NCI-H345 (cell line): ENCODE measurements around the gene FBXL20.

ENCODE experiments used
- DNase-seq: peaks from one replicate; lab custom pipeline; 2025; lab: John Stamatoyannopoulos, UW

FBXL20 gene

DNA sequence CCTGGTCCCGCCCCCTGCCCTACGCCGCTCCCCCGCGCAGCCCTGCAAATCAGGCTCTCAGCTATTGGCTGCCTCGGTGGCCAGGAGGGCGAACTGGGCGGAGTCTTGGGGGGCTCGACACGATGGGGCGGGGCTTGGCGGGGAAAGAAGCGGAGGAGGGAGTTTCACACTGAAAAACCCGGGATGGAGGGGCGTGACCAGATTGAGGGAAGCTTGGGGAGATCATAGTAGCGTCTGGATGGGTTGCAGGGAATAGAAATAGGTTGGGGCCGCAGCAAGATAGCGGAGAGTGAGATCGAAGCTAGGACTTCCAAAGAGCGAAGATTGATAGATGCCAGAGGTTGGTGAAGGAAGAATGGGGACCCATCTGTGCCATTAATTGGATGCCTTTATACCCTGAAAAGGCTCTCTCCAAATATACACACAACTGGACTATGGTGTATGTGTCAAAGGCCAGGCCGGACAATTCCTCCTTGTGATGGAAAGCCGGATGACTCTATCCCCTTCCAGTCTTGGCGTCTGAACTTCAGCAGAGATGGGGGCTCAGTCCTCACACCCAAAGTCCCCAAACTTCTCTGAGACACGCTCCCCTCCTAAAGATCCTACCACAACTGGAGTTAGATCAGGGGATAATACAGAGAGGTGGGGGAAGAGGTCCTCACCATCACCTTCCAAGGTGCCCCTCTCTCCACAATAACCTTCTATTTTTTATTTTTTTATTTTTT is 175.3 kb downstream of the FBXL20 start:
- DNase-seq: peak; percentile 81

DNA sequence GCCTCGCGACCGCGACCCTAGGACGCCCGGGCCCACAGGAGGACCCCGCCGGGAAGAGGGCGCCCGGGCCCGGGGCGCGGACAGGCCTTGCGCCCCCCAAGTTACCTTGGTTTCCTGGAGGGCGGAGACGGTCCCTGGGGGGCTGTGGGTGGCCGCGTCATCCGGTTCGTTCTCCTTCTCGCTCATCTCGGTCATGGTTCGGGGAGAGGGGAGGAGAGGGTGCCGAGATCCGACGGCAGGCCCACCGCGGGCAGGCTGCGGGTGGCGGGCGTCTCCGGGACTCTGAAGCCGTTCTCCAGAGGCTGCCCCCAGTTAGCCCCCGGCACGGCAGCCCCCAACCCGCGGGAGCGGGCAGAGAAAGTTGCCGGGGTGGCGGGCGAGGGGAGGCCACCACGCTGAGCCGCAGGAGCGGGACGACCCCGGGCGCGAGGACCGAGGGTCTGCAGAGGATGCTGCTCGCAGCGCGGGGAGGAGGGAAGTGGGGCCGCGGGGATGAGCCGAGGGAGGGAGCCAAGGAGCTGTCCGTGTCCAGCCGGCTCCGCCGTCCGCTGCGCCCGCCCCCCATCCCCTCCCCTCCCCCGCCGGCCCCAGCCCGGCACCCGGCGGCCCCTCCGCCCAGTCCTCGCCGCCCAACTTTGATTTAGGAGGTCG is 176.0 kb downstream of the FBXL20 start, which contains the start of gene STAC2:
STAC2 (minus strand) TSS at position 638 of the 651 bp plus-strand sequence; CDS start at position 195, 443 bp downstream.
- DNase-seq: no peak

DNA sequence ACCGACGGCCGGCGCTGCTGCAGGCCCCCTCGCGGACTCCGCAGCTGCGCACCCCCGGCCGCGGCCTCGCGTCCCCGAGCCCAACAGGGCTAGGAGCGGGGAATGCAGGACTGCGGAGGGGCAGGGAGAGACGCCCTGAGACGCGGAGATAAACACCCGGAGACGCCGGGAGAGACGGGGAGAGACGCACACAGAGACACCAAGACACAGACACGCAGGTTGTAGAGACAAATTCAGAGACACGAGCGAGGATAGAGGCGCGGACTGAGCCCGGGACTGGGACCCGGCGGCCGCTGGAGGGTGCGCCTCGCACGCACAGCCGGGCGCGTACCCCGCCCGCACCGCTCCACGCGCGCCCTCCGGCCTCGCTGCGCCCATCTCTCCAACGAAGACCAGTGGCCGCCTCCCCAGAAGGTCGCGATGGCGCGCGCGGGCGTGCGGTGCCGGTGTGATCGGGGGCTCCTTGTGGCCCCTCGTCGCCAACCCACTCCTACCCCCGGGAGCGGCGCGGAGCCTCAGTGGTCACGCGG is 176.6 kb downstream of the FBXL20 start:
- no peak for DNase-seq

DNA sequence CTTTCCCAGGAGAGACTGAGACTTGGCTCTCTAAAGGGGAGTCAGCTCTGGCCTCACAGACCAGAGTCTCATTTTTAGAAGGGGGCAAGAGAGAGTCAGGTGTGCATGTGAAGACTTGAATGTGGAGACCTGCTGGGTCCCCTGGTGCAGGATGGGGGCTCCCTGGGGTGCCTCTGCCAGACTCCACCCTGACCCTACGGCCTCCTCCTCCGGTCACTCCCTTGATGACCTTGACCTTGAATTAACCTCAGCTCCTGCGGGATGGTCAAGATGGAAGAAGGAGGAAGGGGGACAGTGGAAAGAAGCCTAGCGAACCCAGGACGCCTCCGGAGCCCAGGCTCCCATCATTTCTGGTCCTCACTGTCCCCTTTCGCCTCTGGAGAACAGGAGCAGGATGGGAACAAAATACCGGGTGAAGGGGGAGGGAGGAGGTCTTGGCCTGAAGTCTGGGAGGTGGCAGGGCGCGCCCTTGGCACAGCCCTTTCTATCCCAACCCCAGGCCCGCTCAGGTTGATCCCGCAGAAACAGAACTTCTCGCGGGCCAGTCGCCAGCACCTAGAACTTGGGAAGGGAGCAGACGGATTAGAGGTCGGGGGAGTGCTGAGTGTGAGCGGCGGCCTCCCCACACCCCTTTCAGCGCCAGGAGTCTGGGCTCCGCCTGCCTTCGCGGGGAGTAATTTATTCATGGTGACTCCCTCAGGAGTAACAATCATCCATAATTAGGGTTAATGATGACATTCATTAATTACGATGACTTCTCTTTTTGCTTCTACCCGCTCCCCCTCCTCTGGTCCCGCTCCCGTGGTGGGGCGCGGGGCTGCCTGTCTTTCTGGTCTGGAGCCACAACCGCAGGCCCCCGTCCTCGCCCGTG is 177.3 kb downstream of the FBXL20 start:
- no peak for DNase-seq

DNA sequence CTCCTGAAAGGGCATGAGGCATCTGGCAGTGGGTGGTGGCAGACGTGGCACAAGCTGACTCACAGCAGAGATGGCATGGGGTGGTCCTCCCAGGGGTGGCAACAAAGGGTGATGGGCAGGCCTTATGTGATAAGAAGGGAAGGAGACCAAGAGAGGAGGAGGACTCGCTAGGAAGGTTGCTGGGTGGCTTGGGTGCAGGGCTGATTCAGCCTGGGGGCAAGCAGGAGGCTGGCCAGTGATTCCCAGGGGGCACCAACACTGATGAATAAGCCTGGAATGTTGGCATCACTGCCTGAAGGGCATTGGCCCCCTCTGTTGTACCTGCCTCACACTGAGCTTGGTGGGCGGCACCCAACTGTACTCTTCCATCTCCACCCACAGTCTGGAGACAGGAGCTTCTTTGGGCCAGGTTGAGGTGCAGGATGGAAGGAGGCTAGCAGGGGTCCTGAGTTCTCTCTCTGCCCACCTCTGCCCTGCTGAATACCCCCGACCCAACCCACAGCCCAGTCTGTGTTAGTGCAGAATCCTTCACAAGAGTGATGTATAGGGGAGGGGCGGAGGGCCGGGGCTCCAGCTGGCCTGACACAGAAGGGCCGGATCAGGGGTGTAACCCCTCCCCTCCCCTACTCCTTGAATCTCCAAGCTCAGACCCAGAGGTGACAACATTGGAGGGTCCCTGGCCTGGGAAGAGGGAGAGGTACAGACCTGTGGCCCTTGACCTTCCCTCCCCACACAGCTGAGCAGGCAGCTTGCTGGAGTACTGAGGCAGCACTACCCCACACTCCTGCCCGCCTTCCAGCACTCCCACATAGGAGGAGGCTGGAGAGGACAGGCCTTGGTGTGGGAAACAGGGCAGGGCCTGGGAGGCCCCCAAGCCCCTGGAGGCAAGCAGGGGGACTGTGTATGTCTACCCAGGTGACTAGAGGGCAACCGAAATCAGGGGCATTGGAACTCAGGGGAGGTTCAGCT is 178.3 kb downstream of the FBXL20 start:
- no peak for DNase-seq

DNA sequence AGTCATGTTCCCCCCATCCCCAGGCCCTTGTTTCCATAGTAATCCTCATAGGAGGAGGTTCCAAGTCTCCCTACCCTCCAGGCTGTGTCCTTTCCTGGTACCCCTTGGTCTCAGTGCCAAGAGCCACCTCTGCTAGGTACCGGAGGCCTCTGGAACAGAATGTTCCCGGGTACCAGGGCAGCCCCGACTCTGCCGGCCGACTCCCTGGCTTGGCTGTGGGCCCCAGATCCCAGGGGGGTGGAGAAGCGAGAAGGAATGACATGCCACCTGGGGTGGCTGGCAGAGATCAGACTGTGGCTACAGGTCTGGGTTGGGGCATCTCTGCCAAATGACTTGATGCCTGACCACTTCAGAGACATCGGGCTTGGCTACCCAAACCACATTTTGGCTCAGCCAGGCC is 179.3 kb downstream of the FBXL20 start:
- no peak for DNase-seq

DNA sequence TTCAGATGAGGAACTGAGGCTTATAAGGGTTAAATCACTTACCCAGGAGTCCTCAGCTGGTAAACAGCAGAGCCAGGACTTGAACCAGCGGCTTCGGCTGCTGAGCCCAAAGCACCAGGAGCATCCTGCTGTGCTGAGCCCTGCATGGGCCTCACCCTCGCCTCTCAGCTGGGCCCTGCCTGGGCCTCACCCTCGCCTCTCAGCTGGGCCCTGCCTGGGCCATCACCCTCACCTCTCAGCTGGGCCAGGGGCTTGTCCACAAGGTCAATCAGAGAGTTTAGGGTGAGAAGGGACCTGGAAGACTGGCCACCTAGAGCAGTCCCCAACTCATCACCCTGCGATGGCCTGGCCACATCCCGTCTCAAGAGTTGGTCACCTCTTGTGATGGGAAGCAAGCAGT is 179.9 kb downstream of the FBXL20 start:
- DNase-seq: no peak

DNA sequence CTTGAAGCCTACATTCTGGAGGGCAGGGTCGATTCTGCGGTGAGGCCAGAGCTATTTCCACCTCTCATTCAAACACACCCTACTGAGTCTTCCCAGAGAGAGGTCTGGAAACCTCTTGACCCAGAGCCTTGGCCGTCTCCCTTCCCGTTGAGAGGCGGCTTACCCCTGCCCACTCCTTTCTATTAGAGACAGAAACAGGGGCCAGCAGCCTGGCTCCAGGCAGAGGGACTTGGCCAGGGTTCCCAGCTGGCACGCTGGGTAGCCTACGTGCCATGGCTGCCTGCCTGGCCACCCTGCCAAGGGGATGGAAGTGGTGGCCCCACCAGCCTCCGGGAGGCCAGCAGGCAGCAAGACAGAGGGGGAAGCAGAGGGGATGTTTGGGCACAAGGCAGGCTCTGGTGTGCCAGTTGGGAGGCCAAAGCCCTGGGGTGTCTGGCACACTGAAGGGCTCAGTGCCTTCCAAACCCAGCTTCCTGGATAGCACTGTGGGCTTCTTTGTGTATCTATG is 181.7 kb downstream of the FBXL20 start:
- no peak for DNase-seq

DNA sequence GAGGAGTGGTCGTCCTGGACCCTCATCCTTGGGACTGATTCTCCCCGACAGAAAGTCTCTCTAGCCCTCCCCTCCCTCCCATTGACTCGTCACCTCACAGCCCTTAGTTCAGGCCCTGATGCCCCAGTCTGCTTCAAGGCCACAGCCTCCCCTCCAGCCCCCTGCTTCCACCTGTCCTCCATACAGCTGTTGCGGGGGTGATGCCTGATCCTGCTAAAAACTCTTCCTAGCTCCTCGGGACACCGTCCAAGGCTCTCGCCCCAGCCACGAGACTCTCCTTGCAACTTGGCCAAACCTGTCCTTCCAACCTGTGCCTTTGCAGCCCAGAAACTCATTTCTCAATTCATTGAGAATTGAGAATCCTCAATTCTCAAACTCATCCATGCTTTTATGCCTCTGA is 182.5 kb downstream of the FBXL20 start:
- DNase-seq: no peak

DNA sequence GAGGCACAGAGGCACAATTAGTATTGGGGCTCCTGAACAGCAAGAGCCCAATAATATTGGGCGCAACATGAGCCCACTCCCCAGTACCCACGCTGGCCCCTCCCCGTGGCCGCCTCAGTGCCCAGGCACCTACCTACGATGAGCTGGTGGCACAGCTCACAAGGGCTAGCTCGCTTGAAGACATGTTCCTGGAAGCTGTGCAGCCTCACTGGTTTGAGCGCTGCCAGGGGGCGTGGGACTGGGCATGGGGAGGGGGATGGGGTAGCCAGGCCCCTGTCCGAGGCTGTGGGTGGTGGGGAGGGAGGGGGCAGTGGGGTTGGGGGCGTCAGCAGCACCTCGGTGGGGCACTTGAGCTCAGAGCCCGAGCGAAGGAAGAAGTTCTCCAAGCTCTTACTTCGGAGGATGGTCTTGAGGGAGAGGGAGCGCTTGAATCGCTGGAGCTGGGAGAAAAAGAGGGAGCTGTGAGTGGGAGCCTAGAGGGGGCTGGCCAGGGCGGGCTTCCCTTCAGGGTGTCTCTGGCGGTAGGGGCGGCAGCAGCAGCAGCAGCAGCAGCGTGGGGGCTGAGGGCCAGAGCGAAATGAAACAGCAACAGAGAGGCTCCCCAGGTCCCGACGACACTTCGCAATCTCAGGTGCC is 183.6 kb downstream of the FBXL20 start:
- DNase-seq: no peak

DNA sequence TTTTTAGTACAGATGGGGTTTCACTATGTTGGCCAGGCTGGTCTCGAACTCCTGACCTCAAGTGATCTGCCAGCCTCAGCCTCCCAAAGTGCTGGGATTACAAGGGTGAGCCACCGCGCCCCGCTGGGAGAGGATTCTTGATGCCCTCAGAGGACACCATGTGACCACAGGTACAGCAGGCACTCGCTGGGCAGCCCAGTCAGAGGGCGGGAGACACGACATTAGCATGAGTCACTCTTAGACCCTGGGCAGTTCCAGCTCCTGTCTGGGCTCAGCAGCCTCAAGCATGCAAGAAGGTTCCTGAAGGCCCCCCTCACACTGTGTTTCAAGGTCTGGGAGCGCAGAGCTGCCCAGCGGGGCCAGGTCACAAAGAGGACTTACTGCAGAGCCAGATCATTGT is 187.6 kb downstream of the FBXL20 start:
- DNase-seq: no peak

DNA sequence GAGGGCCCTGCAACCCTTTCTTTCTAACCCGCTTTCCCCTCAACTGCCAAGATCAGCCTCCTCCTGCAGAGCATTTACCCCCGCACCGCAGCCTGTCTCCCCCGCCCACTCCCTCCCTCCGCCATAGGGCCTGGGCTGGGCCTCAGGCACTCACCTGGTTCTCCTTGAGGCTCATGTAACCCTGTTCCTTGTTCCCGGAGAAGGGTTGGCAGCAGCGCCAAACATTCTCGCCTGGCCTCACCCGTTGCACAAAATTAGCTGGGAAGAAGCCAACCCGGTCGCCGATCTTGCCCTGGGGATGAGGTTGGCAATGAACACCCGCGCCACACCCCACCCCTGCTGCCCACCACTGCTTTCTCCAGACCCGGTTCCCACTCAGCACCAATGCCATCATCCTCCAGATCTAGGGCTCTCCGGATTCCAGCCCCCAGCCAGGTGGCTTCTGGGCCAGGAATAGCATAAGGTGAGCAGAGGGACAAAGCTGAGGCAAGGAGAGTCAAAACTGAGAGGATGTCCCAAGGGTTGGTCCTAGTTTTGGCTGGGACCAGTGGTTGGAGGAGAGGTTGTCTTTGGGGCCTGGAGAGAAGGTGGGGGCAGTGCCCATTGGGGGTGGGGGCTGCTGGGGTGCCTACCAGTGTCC is 188.5 kb downstream of the FBXL20 start:
- DNase-seq: no peak

DNA sequence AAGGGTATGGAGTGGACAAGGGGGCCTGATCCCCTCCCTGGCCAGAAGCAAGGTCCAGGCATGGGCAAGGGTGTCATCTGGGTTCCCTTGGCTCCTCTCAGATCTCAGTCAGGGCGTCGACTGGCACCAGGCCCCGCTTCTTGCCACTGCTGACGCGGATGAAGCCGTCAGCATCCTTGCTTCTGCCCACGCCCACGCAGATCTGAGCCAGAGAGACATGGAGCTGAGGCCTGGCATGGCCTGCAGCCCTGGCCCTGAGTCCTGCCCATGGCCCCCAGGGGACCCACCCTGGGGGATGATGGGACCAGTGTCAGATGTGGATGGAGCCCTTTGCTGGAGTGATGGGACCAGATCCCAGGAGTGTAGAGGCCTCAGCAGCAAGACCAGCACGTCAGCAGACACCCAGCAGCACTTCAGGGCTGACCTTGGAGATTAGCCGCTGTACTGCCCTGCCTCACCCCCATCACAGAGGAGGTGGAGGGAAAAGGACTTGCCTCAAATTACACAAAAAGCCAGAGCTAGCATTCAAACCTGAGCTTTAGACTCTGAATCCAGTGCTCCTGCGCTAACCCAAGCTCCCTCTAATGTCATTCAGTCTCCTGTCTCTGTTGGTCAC is 189.1 kb downstream of the FBXL20 start:
- no peak for DNase-seq

DNA sequence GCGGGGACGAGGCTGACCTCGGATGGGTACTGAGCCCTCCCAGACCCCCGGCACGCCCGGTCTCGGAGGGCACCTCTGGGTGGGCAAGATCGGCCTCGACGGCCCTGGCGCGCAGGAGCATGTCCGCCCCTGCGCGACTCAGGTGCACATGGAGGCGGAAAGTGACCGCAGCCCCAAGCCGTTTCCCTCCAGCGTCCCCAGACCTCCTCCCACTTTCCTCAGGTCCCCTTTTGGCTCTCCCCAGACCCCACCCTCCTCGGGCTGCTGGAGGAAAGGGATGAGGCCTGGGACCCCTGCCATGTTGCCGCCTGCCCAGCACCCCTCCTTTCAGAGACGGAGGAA is 191.4 kb downstream of the FBXL20 start:
- no peak for DNase-seq

DNA sequence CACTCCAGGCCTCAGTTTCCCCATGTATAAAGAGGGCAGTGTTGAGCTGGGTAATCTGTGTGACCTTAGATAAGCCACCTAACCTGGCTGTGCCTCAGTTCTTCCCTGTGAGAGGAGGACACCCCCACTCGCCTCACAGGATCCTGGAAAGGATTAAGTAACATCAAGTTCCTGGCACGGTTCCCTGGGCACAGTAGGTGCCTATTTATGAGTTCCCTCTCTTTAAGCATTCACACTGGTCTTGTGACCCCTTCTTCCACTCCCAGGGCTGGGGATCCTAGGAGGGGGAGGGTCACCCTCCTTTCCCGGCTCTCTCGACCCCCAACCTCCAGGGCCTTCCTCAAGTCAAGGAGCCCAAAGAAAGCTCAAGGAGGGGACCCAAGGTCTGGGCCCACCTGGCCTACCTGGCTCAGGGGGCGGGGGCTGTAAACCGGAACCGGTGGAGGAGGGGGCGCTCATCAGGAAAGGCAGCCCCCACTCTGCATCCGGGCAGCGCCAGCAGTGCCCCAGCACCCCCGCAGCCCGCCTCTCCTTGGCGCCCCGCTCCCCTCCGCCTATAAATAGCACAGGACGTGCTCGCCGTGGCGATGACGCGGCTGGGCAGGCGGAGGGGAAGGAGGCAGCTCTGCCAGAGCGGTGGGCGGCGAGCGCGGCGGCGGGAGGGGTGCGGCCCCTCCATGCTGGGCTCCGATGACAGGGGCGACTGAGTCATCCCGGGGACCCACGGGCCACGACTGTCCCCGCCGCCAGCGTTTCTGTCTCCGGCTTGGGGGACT is 191.9 kb downstream of the FBXL20 start:
- DNase-seq: peak; percentile 68

DNA sequence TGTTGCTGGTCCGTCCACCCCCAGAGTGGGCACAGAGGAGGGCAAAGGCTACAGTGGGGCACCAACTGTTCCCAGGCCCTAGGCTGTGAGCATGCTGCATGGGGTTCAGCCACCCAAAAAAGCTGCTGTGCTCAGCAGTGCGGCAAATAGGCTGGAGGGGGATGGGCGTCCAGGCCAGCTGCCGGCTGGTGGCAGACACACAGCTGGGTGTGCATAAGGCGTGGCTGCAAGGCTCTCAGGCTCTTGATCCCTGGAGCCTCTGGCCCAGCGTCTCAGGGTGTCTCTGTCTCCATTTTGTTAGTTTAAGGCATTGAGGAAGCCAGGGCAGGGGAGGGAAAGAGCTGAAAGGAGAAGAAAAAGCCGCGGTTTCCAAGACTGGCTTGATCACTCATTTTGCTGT is 192.5 kb downstream of the FBXL20 start:
- DNase-seq: peak; percentile 41

DNA sequence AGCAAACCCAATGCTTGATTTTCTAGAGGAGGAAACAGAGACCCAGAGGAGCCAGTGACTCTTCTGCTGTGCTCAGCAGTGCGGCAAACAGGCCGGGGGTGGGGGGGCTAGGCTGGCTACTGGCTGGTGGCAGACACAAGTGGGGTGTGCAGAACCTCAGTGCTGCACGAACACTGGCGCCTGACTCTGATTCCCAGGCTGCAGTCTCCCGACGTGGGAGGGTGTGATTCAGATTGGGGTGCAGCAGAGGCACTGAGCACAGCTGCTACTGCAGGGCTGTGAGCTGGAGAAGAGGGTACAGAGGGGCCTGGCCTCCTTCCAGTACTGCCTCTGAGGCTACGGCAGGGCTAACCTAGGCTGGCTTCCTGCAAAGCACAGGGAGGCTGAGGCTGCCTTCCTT is 193.3 kb downstream of the FBXL20 start:
- DNase-seq: no peak

DNA sequence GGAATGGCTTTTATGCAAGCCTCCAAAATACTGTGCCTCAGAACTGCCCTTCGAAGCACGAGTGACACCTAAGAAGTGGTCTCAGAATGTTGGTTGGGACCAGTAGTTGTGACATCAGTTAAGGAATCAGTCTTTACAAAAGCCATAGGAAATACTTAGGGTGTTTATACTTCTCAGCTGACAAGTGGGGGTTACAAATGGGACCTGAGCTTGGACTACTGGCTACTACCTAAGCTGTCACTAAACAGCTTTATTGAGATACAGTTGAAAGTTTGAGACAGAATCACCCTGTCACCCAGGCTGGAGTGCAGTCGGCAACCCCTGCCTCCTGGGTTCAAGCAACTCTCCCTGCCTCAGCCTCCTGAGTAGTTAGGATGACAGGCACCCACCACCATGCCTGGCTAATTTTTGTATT is 196.3 kb downstream of the FBXL20 start:
- DNase-seq: no peak

DNA sequence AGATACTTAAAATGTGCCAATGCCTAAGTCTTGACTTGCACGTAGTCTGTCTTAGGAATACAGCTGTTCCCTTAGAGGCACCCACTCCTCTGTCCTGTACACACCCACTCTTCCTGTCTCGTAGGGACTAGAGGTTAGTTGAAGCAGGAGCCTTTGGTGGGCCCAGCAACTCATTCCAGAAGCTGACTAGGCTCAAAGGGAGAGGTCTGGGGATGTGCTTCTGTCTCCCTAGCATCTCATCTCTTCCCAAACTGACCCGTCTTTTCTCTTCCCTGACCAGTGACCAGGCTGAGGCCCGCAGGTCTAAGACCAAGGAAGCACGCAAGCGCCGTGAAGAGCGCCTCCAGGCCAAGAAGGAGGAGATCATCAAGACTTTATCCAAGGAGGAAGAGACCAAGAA is 197.2 kb downstream of the FBXL20 start:
- no peak for DNase-seq
